Vagina (tissue), 2 donors: ENCODE data around the gene HYAL2. TPM values are rescaled to one million over a fixed set of nuclear protein-coding genes. Genes with fewer than 3 reads are reported as not detected.

Experiments used
- DNase-seq, 2 donors: peaks; one replicate each; pipeline ENCODE4 v3.0.0-alpha.2; 2017; ENCODE audit errors: extremely low spot score in 2 of 2
- H3K27ac ChIP-seq: fragments of 200-600 bp; sonication (generic); one replicate; pipeline ENCODE4 v1.5.1; 2019
- H3K27me3 ChIP-seq: fragments of 200-600 bp; sonication (generic); one replicate; pipeline ENCODE4 v1.5.1; 2019
- H3K36me3 ChIP-seq, 2 donors: fragments of 200-600 bp; sonication (generic); one replicate each; pipeline ENCODE4 v1.5.1; 2017 to 2019
- H3K4me1 ChIP-seq: fragments of 200-600 bp; sonication (generic); one replicate; pipeline ENCODE4 v1.5.1; 2019
- H3K4me3 ChIP-seq, 2 donors: fragments of 200-600 bp; sonication (generic); 1 replicate in 1 of 2; 2 replicates in 1 of 2; pipeline ENCODE4 v1.5.1; 2016 to 2019
- H3K9me3 ChIP-seq: fragments of 200-600 bp; sonication (generic); one replicate; pipeline ENCODE4 v1.5.1; 2019
- POLR2A ChIP-seq, 2 donors: fragments of 450-650 bp; IDR thresholded peaks; one replicate each; pipeline ENCODE4 v1.6.1; 2017; ENCODE audit warnings: antibody characterized with exemption in 2 of 2, mild to moderate bottlenecking in 2 of 2, moderate library complexity in 2 of 2
- POLR2AphosphoS5 ChIP-seq, 2 donors: sonication (generic); formaldehyde crosslinking; IDR thresholded peaks; one replicate each; pipeline ENCODE4 v1.9.0; 2017; ENCODE audit warnings: antibody characterized with exemption in 2 of 2, mild to moderate bottlenecking in 2 of 2, low read depth in 1 of 2; ENCODE audit not compliant: insufficient read depth in 1 of 2
- intact Hi-C: fragments of 100-400 bp; cut with DNase I; formaldehyde crosslinking; loops from one replicate; pipeline ENCODE4 v1.15.1; 2023
- total RNA-seq: library from RNA; depleted of rRNA; stranded (reverse); fragments of >200 nt; gene quantifications from one replicate; pipeline ENCODE4 v1.2.3, GENCODE V29; 2016
- TF ChIP-seq, protein P1 (sequence below), 3 experiments: fragments of 450-650 bp in 2 of 3; fragments of 200-600 bp in 1 of 3; sonication (generic) in 1 of 3; IDR thresholded peaks; one replicate each; pipeline ENCODE4 v1.5.1; 2017 to 2019; ENCODE audit warnings: antibody characterized with exemption in 3 of 3, mild to moderate bottlenecking in 2 of 3, moderate library complexity in 2 of 3

The HYAL2 gene
- total RNA-seq, 1 donor from 2014 or later: 173 TPM

GRCh38 chr3:50352781-50353180 is 30.2 kb upstream of the HYAL2 start:
- Histone ChIP-seq H3K4me3 (no peak overlapping the region), H3K9me3 (no peaks in the 10 kb centered on the region), H3K36me3 (peaks cover 0 to 31% of the 10 kb centered on the region in 2 donors), H3K4me1 (peaks cover 58% of the 10 kb centered on the region), H3K27me3 (no peaks in the 10 kb centered on the region), H3K27ac (no peak overlapping the region)
- TF ChIP-seq POLR2AphosphoS5 (IDR thresholded peaks at IDR 0.05; ENCODE audit: insufficient read depth in 1 of 2, low read depth in 1 of 2): no peak
- intact Hi-C loops: no loop called here
- DNase-seq: no peak

- no peak for DNase-seq
- TF ChIP-seq POLR2AphosphoS5 (IDR thresholded peaks at IDR 0.05; ENCODE audit: insufficient read depth in 1 of 2, low read depth in 1 of 2): no peak
- TF ChIP-seq, protein P1, sequence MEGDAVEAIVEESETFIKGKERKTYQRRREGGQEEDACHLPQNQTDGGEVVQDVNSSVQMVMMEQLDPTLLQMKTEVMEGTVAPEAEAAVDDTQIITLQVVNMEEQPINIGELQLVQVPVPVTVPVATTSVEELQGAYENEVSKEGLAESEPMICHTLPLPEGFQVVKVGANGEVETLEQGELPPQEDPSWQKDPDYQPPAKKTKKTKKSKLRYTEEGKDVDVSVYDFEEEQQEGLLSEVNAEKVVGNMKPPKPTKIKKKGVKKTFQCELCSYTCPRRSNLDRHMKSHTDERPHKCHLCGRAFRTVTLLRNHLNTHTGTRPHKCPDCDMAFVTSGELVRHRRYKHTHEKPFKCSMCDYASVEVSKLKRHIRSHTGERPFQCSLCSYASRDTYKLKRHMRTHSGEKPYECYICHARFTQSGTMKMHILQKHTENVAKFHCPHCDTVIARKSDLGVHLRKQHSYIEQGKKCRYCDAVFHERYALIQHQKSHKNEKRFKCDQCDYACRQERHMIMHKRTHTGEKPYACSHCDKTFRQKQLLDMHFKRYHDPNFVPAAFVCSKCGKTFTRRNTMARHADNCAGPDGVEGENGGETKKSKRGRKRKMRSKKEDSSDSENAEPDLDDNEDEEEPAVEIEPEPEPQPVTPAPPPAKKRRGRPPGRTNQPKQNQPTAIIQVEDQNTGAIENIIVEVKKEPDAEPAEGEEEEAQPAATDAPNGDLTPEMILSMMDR (IDR thresholded peaks at IDR 0.05): no peak
- TF ChIP-seq POLR2A (IDR thresholded peaks at IDR 0.05): no peak
- H3K27ac ChIP-seq: peak overlapping the region; percentile 90
- peaks cover 43% of the 10 kb centered on the region for H3K4me1 ChIP-seq
- H3K9me3 ChIP-seq: no peaks in the 10 kb centered on the region
- H3K4me3 ChIP-seq: peak overlapping the region; percentile 59 to 60
- intact Hi-C loops: no loop called here
- no peaks in the 10 kb centered on the region for H3K27me3 ChIP-seq
- H3K36me3 ChIP-seq: peaks cover 0 to 31% of the 10 kb centered on the region in 2 donors
Measured at GRCh38 chr3:50351323-50351697, 28.8 kb upstream of the HYAL2 start.

DNA sequence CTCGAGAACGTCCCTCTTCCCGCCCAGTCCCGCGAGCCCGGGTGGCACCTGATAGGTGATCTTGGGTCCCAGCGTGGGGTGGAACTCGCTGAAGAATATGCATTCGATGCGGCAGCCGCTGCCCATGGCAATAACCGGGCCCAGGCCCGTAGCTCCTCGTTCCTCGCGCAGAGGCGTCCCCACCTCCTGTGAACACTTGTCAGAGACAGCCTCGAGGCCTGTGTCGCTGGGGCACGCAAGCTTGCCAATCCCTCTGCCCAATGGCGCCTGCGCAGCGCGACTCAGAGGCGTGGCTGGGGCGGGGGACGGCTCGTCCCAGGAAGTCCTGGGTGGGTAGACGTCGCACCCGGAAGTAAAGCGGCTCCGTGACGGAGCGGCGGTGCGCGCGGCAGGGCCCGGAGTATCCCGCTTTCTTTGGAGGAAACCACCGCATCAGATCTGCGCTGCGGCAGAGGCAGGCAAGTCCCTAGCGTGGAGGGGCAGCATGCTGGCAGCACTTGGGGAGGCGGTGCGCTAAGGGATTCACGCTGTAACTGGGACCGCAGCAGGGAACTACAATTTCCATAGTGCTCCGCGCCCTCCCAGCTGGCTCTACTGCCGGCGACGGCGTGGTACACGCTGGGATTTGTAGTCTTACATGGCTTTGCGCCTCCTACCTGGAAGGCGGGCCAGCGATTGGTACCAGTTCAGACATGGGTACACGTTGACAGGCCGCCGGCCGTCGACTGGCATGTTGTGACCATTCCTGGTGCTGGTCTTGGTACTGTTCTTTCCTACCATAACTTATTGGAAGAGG is 28.2 kb upstream of the HYAL2 start, which contains the start of the genes CYB561D2 and NPRL2:
TSS of gene CYB561D2 (plus strand) at position 336 of the 796 bp plus-strand sequence. CDS start 572 bp downstream, outside the sequence.
TSS of gene NPRL2 (minus strand) at position 249 of the 796 bp plus-strand sequence. CDS start at position 126, 123 bp downstream.
- intact Hi-C loops: no loop called here
- Histone ChIP-seq H3K4me3 (peak within 1 kb of the TSS; percentile 59 to 60), H3K4me1 (peaks cover 43% of the 10 kb centered on the region), H3K9me3 (no peaks in the 10 kb centered on the region), H3K36me3 (peaks cover 0 to 31% of the 10 kb centered on the region in 2 donors), H3K27ac (peak within 1 kb of the TSS; percentile 90), H3K27me3 (no peaks in the 10 kb centered on the region)
- peak; percentile 97 to 99 for DNase-seq
- peak in 1 of 2 donors; percentile 64 for TF ChIP-seq POLR2A (IDR thresholded peaks at IDR 0.05)
- TF ChIP-seq POLR2AphosphoS5 (IDR thresholded peaks at IDR 0.05; ENCODE audit: insufficient read depth in 1 of 2, low read depth in 1 of 2): peak; percentile 97
- TF ChIP-seq, protein P1 (IDR thresholded peaks at IDR 0.05): no peak

- TF ChIP-seq POLR2AphosphoS5 (IDR thresholded peaks at IDR 0.05; ENCODE audit: insufficient read depth in 1 of 2, low read depth in 1 of 2) (no peak), POLR2A (IDR thresholded peaks at IDR 0.05) (no peak)
- TF ChIP-seq, protein P1 (IDR thresholded peaks at IDR 0.05): no peak
- intact Hi-C loops: no loop called here
- peaks cover 43% of the 10 kb centered on the region for H3K4me1 ChIP-seq
- peaks cover 0 to 27% of the 10 kb centered on the region in 2 donors for H3K36me3 ChIP-seq
- H3K27me3 ChIP-seq: no peaks in the 10 kb centered on the region
- peak overlapping the region; percentile 90 for H3K27ac ChIP-seq
- no peak for DNase-seq
- peak overlapping the region; percentile 59 to 60 for H3K4me3 ChIP-seq
- H3K9me3 ChIP-seq: no peaks in the 10 kb centered on the region
Measured at GRCh38 chr3:50350213-50350526, 27.6 kb upstream of the HYAL2 start.

GRCh38 chr3:50347187-50347813 is 24.8 kb upstream of the HYAL2 start:
- intact Hi-C loops: no loop called here
- H3K27ac ChIP-seq: no peak overlapping the region
- peaks cover 0 to 8% of the 10 kb centered on the region in 2 donors for H3K36me3 ChIP-seq
- no peak overlapping the region for H3K4me3 ChIP-seq
- TF ChIP-seq, protein P1 (IDR thresholded peaks at IDR 0.05): peak in 1 of 3 experiments; percentile 28
- no peak for TF ChIP-seq POLR2A (IDR thresholded peaks at IDR 0.05)
- no peaks in the 10 kb centered on the region for H3K9me3 ChIP-seq
- H3K27me3 ChIP-seq: no peaks in the 10 kb centered on the region
- peaks cover 41% of the 10 kb centered on the region for H3K4me1 ChIP-seq
- DNase-seq: no peak
